ENCODE results near the gene NUDT22.

The NUDT22 gene

GRCh38 chr11:64185693-64186491 lies 40.2 kb upstream of the NUDT22 start, which contains the start of gene STIP1:
TSS of gene STIP1 (plus strand) at chr11:64186171. CDS start at chr11:64186262, 91 bp downstream.
- FAIRE-seq (peak; percentile 94), DNase-seq (ENCODE audit: insufficient read length, low spot score) (peak; percentile 95)
- TF ChIP-seq TAF1 (IDR thresholded peaks at IDR 0.05; ENCODE audit: low read depth, low read length) (peak; percentile 93), POLR2A (IDR thresholded peaks at IDR 0.05; ENCODE audit: low read depth, low read length) (no peak)

GRCh38 chr11:64186492-64187165 lies 39.4 kb upstream of the NUDT22 start:
- TF ChIP-seq POLR2A (IDR thresholded peaks at IDR 0.05; ENCODE audit: low read depth, low read length) (no peak), PAX5 (IDR thresholded peaks at IDR 0.05; ENCODE audit: insufficient read depth, low read length, severe bottlenecking) (no peak), POLR2AphosphoS5 (IDR thresholded peaks at IDR 0.05; ENCODE audit: low read depth, low read length) (no peak), SPI1 (IDR thresholded peaks at IDR 0.05; ENCODE audit: low read depth, low read length) (no peak), POU2F2 (IDR thresholded peaks at IDR 0.05; ENCODE audit: low read depth, low read length) (no peak), TAF1 (IDR thresholded peaks at IDR 0.05; ENCODE audit: low read depth, low read length) (no peak)
- DNase-seq (ENCODE audit: insufficient read length, low spot score): no peak
- no peak for FAIRE-seq

GRCh38 chr11:64192434-64192833 lies 33.6 kb upstream of the NUDT22 start:
- no peak for TF ChIP-seq POLR2AphosphoS5 (IDR thresholded peaks at IDR 0.05; ENCODE audit: low read depth, low read length)
- no peak for TF ChIP-seq TAF1 (IDR thresholded peaks at IDR 0.05; ENCODE audit: low read depth, low read length)
- TF ChIP-seq POLR2A (IDR thresholded peaks at IDR 0.05; ENCODE audit: low read depth, low read length): no peak
- no peak for TF ChIP-seq POU2F2 (IDR thresholded peaks at IDR 0.05; ENCODE audit: low read depth, low read length)
- no peak for TF ChIP-seq PAX5 (IDR thresholded peaks at IDR 0.05; ENCODE audit: insufficient read depth, low read length, severe bottlenecking)
- no peak for TF ChIP-seq SPI1 (IDR thresholded peaks at IDR 0.05; ENCODE audit: low read depth, low read length)
- DNase-seq (ENCODE audit: insufficient read length, low spot score): no peak
- FAIRE-seq: no peak

GRCh38 chr11:64196626-64197025 lies 29.4 kb upstream of the NUDT22 start:
- no peak for TF ChIP-seq TAF1 (IDR thresholded peaks at IDR 0.05; ENCODE audit: low read depth, low read length)
- TF ChIP-seq POLR2A (IDR thresholded peaks at IDR 0.05; ENCODE audit: low read depth, low read length): no peak
- TF ChIP-seq SPI1 (IDR thresholded peaks at IDR 0.05; ENCODE audit: low read depth, low read length): no peak
- TF ChIP-seq POLR2AphosphoS5 (IDR thresholded peaks at IDR 0.05; ENCODE audit: low read depth, low read length): no peak
- TF ChIP-seq PAX5 (IDR thresholded peaks at IDR 0.05; ENCODE audit: insufficient read depth, low read length, severe bottlenecking): no peak
- no peak for TF ChIP-seq POU2F2 (IDR thresholded peaks at IDR 0.05; ENCODE audit: low read depth, low read length)
- DNase-seq (ENCODE audit: insufficient read length, low spot score) (no peak), FAIRE-seq (no peak)

GRCh38 chr11:64198511-64198910 lies 27.6 kb upstream of the NUDT22 start:
- FAIRE-seq: no peak
- no peak for DNase-seq (ENCODE audit: insufficient read length, low spot score)
- TF ChIP-seq POU2F2 (IDR thresholded peaks at IDR 0.05; ENCODE audit: low read depth, low read length) (no peak), TAF1 (IDR thresholded peaks at IDR 0.05; ENCODE audit: low read depth, low read length) (no peak), POLR2A (IDR thresholded peaks at IDR 0.05; ENCODE audit: low read depth, low read length) (no peak), PAX5 (IDR thresholded peaks at IDR 0.05; ENCODE audit: insufficient read depth, low read length, severe bottlenecking) (no peak), POLR2AphosphoS5 (IDR thresholded peaks at IDR 0.05; ENCODE audit: low read depth, low read length) (no peak), SPI1 (IDR thresholded peaks at IDR 0.05; ENCODE audit: low read depth, low read length) (no peak)

- TF ChIP-seq SPI1 (IDR thresholded peaks at IDR 0.05; ENCODE audit: low read depth, low read length): no peak
- no peak for TF ChIP-seq PAX5 (IDR thresholded peaks at IDR 0.05; ENCODE audit: insufficient read depth, low read length, severe bottlenecking)
- TF ChIP-seq TAF1 (IDR thresholded peaks at IDR 0.05; ENCODE audit: low read depth, low read length): no peak
- no peak for TF ChIP-seq POU2F2 (IDR thresholded peaks at IDR 0.05; ENCODE audit: low read depth, low read length)
- TF ChIP-seq POLR2A (IDR thresholded peaks at IDR 0.05; ENCODE audit: low read depth, low read length): no peak
- TF ChIP-seq POLR2AphosphoS5 (IDR thresholded peaks at IDR 0.05; ENCODE audit: low read depth, low read length): no peak
- no peak for FAIRE-seq
- DNase-seq (ENCODE audit: insufficient read length, low spot score): no peak
Measured at GRCh38 chr11:64201543-64201942, 24.5 kb upstream of the NUDT22 start.

- FAIRE-seq (no peak), DNase-seq (ENCODE audit: insufficient read length, low spot score) (no peak)
- TF ChIP-seq TAF1 (IDR thresholded peaks at IDR 0.05; ENCODE audit: low read depth, low read length): no peak
- no peak for TF ChIP-seq PAX5 (IDR thresholded peaks at IDR 0.05; ENCODE audit: insufficient read depth, low read length, severe bottlenecking)
- no peak for TF ChIP-seq POU2F2 (IDR thresholded peaks at IDR 0.05; ENCODE audit: low read depth, low read length)
- TF ChIP-seq POLR2A (IDR thresholded peaks at IDR 0.05; ENCODE audit: low read depth, low read length): no peak
- no peak for TF ChIP-seq POLR2AphosphoS5 (IDR thresholded peaks at IDR 0.05; ENCODE audit: low read depth, low read length)
- TF ChIP-seq SPI1 (IDR thresholded peaks at IDR 0.05; ENCODE audit: low read depth, low read length): no peak
Measured at GRCh38 chr11:64202992-64203391, 23.1 kb upstream of the NUDT22 start.

- no peak for FAIRE-seq
- TF ChIP-seq SPI1 (IDR thresholded peaks at IDR 0.05; ENCODE audit: low read depth, low read length) (no peak), POLR2AphosphoS5 (IDR thresholded peaks at IDR 0.05; ENCODE audit: low read depth, low read length) (no peak), POU2F2 (IDR thresholded peaks at IDR 0.05; ENCODE audit: low read depth, low read length) (no peak), POLR2A (IDR thresholded peaks at IDR 0.05; ENCODE audit: low read depth, low read length) (no peak), TAF1 (IDR thresholded peaks at IDR 0.05; ENCODE audit: low read depth, low read length) (no peak), PAX5 (IDR thresholded peaks at IDR 0.05; ENCODE audit: insufficient read depth, low read length, severe bottlenecking) (no peak)
- DNase-seq (ENCODE audit: insufficient read length, low spot score): no peak
Measured at GRCh38 chr11:64203421-64204079, 22.5 kb upstream of the NUDT22 start.

GRCh38 chr11:64204080-64204440 lies 22.0 kb upstream of the NUDT22 start:
- DNase-seq (ENCODE audit: insufficient read length, low spot score) (no peak), FAIRE-seq (no peak)
- no peak for TF ChIP-seq POU2F2 (IDR thresholded peaks at IDR 0.05; ENCODE audit: low read depth, low read length)
- no peak for TF ChIP-seq POLR2AphosphoS5 (IDR thresholded peaks at IDR 0.05; ENCODE audit: low read depth, low read length)
- TF ChIP-seq PAX5 (IDR thresholded peaks at IDR 0.05; ENCODE audit: insufficient read depth, low read length, severe bottlenecking): no peak
- TF ChIP-seq POLR2A (IDR thresholded peaks at IDR 0.05; ENCODE audit: low read depth, low read length): no peak
- TF ChIP-seq TAF1 (IDR thresholded peaks at IDR 0.05; ENCODE audit: low read depth, low read length): no peak
- no peak for TF ChIP-seq SPI1 (IDR thresholded peaks at IDR 0.05; ENCODE audit: low read depth, low read length)
